Heart left ventricle (tissue), 16 donors: Measurements from ENCODE around the gene DOHH. TPM values are rescaled to one million over a fixed set of nuclear protein-coding genes. Genes with fewer than 3 reads are reported as not detected.

Experiments used
- ATAC-seq, 4 donors: fragments of 200-7000 bp; cut with Tn5 transposase; one replicate each; pipeline ENCODE4 v1.9.1; 2020 to 2022; ENCODE audit warnings: moderate library complexity in 4 of 4, mild to moderate bottlenecking in 3 of 4, moderate number of reproducible peaks in 1 of 4
- DNase-seq, 5 donors: peaks; one replicate each; pipeline ENCODE4 v3.0.0-alpha.2; 2020
- H3K27ac ChIP-seq, 12 donors: fragments of 200-600 bp; sonication (generic) in 4 of 12; one replicate each; pipeline versions ENCODE4 v1.5.0 to v1.8.0; 2016 to 2022; ENCODE audit warnings: mild to moderate bottlenecking in 2 of 12
- H3K27me3 ChIP-seq, 9 donors: fragments of 200-600 bp; sonication (generic) in 2 of 9; one replicate each; pipeline versions ENCODE4 v1.5.1 to v1.8.0; 2016 to 2022; ENCODE audit warnings: mild to moderate bottlenecking in 3 of 9
- H3K36me3 ChIP-seq, 9 donors: fragments of 200-600 bp; sonication (generic) in 2 of 9; one replicate each; pipeline versions ENCODE4 v1.5.0 to v1.8.0; 2018 to 2022; ENCODE audit warnings: mild to moderate bottlenecking in 2 of 9
- H3K4me1 ChIP-seq, 12 donors: fragments of 200-600 bp; sonication (generic) in 4 of 12; one replicate each; pipeline versions ENCODE4 v1.5.0 to v1.8.0; 2016 to 2022; ENCODE audit warnings: mild to moderate bottlenecking in 3 of 12
- H3K4me3 ChIP-seq, 12 donors: fragments of 200-600 bp; sonication (generic) in 4 of 12; one replicate each; pipeline versions ENCODE4 v1.5.0 to v1.8.0; 2017 to 2022; ENCODE audit warnings: mild to moderate bottlenecking in 9 of 12, moderate library complexity in 4 of 12
- H3K9me3 ChIP-seq, 12 donors: fragments of 200-600 bp; sonication (generic) in 4 of 12; one replicate each; pipeline versions ENCODE4 v1.5.0 to v1.8.0; 2016 to 2022; ENCODE audit warnings: mild to moderate bottlenecking in 1 of 12
- CTCF ChIP-seq, 12 donors: fragments of 200-600 bp; sonication (generic) in 4 of 12; IDR thresholded peaks; one replicate each; pipeline versions ENCODE4 v1.5.0 to v1.8.0; 2018 to 2022; ENCODE audit warnings: antibody characterized with exemption in 12 of 12, mild to moderate bottlenecking in 5 of 12
- POLR2A ChIP-seq, 2 donors: fragments of 450-650 bp; IDR thresholded peaks; one replicate each; pipeline ENCODE4 v1.6.1; 2017; ENCODE audit warnings: antibody characterized with exemption in 2 of 2, mild to moderate bottlenecking in 2 of 2, moderate library complexity in 2 of 2
- WGBS, 4 donors: extraction: QIAGEN DNeasy Blood & Tissue Kit in 2 of 4; methylation state at CpG; one replicate each; pipeline versions ENCODE4 v1.1.5 to v1.1.7; 2013 to 2018; 5-methylcytosine and 5-hydroxymethylcytosine counted together
- intact Hi-C, 10 donors: fragments of 100-400 bp; cut with DNase I; formaldehyde crosslinking; loops; one replicate each; pipeline versions ENCODE4 v1.11.1 to v1.14.2; 2022
- polyA plus RNA-seq, 2 donors: library from polyadenylated mRNA; stranded (reverse); fragments of 200-250 nt; gene quantifications; one replicate each; pipeline ENCODE4 v1.2.3, GENCODE V29; 2013
- total RNA-seq, 9 donors: library from RNA; depleted of rRNA in 2 of 9; stranded (reverse); fragments of >200 nt in 2 of 9; fragmentation: NEBNext Ultra II Directional in 3 of 9; extraction: Animal tissue kit (Norgen Biotek cat#: 25700) in 3 of 9; gene quantifications; one replicate each; pipeline versions ENCODE4 v1.1.0 to v1.2.4, GENCODE V29; 2016 to 2023
- donor health status: ischemic (EF 13 %, LVEDD 7.1; RV severe dilation, severe dysfunction).
- donor health status: healthy with polysubstance abuse.
- donor health status: DM: no; HTN: yes; CAD: no.
- donor health status: DM: no; HTN: no; CAD: no.
- donor health status: ischemic (EF 25% LVEDD 6.9; RV normal size, moderate dysfunction).
- donor health status: ischemic (EF 25% LVEDD 5.7; RV mildly dilated, moderate dysfunction).
- donor health status: healthy.
- donor health status: DM: yes; HTN: yes; CAD: no.
- donor health status: ischemic (EF 35%, LVEDD 5.7; RV mildly dilated, moderate dysfunction).
- donor health status: nonischemic (EF 11% LVEDD 7.7; RV severe dilation, severe dysfunction).
- donor health status: DM: yes; HTN: yes; CAD: no.
- donor health status: PGD.
- donor health status: ischemic (EF 29% LVEDD 5.4; RV normal size, mild dysfunction).
- donor health status: nonischemic (EF 23%, LVEDD 6.1; RV moderate dilation, normal function).

Gene DOHH
- total and polyA plus RNA-seq, 11 donors = 7.4 to 34.3 (median 12.2) TPM

- 66 to 75% (median 73%) methylated on average over 9 to 15 of the region's 15 CpGs for WGBS, 4 donors
- DNase-seq (no peak), ATAC-seq (peak in 2 of 4 donors; percentile 0 to 8)
- Histone ChIP-seq H3K4me3 (peak overlapping the region in 1 of 12 donors; percentile 30), H3K27me3 (no peaks in the 10 kb centered on the region), H3K36me3 (peaks cover 0 to 53% (median 41%) of the 10 kb centered on the region in 9 donors), H3K4me1 (peaks cover 4 to 60% (median 36%) of the 10 kb centered on the region in 12 donors), H3K9me3 (no peaks in the 10 kb centered on the region), H3K27ac (peak overlapping the region; percentile 35 to 96 (median 84))
- intact Hi-C loops = no loop called here
- TF ChIP-seq CTCF (IDR thresholded peaks at IDR 0.05) = no peak
- TF ChIP-seq POLR2A (IDR thresholded peaks at IDR 0.05) = no peak
Measured at GRCh38 chr19:3459965-3460582, 40.4 kb downstream of the DOHH start.

GRCh38 chr19:3459089-3459881 is 41.2 kb downstream of the DOHH start:
- intact Hi-C loops = no loop called here
- Histone ChIP-seq H3K4me3 (peak overlapping the region in 6 of 12 donors; percentile 4 to 33 (median 22)), H3K4me1 (peaks cover 4 to 54% (median 36%) of the 10 kb centered on the region in 12 donors), H3K27ac (peak overlapping the region; percentile 60 to 96 (median 84)), H3K27me3 (no peaks in the 10 kb centered on the region), H3K36me3 (peaks cover 0 to 61% (median 49%) of the 10 kb centered on the region in 9 donors), H3K9me3 (no peaks in the 10 kb centered on the region)
- TF ChIP-seq CTCF (IDR thresholded peaks at IDR 0.05) (no peak), POLR2A (IDR thresholded peaks at IDR 0.05) (peak in 1 of 2 donors; percentile 3)
- DNase-seq (peak; percentile 86 to 95 (median 92)), ATAC-seq (peak; percentile 87 to 91 (median 88))
- 17 to 29% (median 19%) methylated on average over 24 to 26 of the region's 26 CpGs for WGBS, 4 donors

- peaks cover 0 to 63% (median 49%) of the 10 kb centered on the region in 9 donors for H3K36me3 ChIP-seq
- peak in 3 of 4 donors; percentile 11 to 41 (median 14) for ATAC-seq
- intact Hi-C loops = no loop called here
- peak overlapping the region in 4 of 12 donors; percentile 16 to 33 (median 22) for H3K4me3 ChIP-seq
- WGBS, 4 donors = 25 to 44% (median 38%) methylated on average over 14 to 19 of the region's 19 CpGs
- TF ChIP-seq POLR2A (IDR thresholded peaks at IDR 0.05) (no peak), CTCF (IDR thresholded peaks at IDR 0.05) (no peak)
- peaks cover 4 to 46% (median 36%) of the 10 kb centered on the region in 12 donors for H3K4me1 ChIP-seq
- H3K27ac ChIP-seq = peak overlapping the region; percentile 60 to 96 (median 84)
- peak in 1 of 5 donors; percentile 54 for DNase-seq
- no peaks in the 10 kb centered on the region for H3K9me3 ChIP-seq
- H3K27me3 ChIP-seq = no peaks in the 10 kb centered on the region
Measured at GRCh38 chr19:3458229-3459088, 42.0 kb downstream of the DOHH start.
